Mucosa of descending colon (tissue), 3 donors: ENCODE data around the gene NPAS3. TPM values are rescaled to one million over a fixed set of nuclear protein-coding genes. Genes with fewer than 3 reads are reported as not detected.

Experiments
- ATAC-seq: fragments of 200-7000 bp; cut with Tn5 transposase; one replicate; pipeline ENCODE4 v1.9.1; 2020; ENCODE audit warnings: mild to moderate bottlenecking, moderate library complexity
- DNase-seq, 3 donors: peaks; one replicate each; pipeline ENCODE4 v3.0.0-alpha.2; 2020
- H3K36me3 ChIP-seq: fragments of 200-600 bp; one replicate; pipeline ENCODE4 v1.8.0; 2021; ENCODE audit warnings: low read depth, mild to moderate bottlenecking
- H3K4me1 ChIP-seq: fragments of 200-600 bp; one replicate; pipeline ENCODE4 v1.8.0; 2021; ENCODE audit warnings: low read depth, mild to moderate bottlenecking
- H3K4me3 ChIP-seq: fragments of 200-600 bp; one replicate; pipeline ENCODE4 v1.8.0; 2021; ENCODE audit warnings: mild to moderate bottlenecking
- H3K9me3 ChIP-seq: fragments of 200-600 bp; one replicate; pipeline ENCODE4 v1.8.0; 2021; ENCODE audit warnings: mild to moderate bottlenecking
- CTCF ChIP-seq: fragments of 200-600 bp; IDR thresholded peaks from one replicate; pipeline ENCODE4 v1.8.0; 2022; ENCODE audit warnings: antibody characterized with exemption, mild to moderate bottlenecking
- intact Hi-C, 2 donors: fragments of 100-400 bp; cut with DNase I in 1 of 2; cut with micrococcal nuclease in 1 of 2; formaldehyde crosslinking; loops; one replicate each; pipeline versions ENCODE4 v1.11.0 to v1.11.1; 2022; cut with DNase I, micrococcal nuclease
- total RNA-seq, 3 donors: library from RNA; stranded (reverse); fragmentation: NEBNext Ultra II Directional in 2 of 3; extraction: Animal tissue kit (Norgen Biotek cat#: 25700) in 2 of 3; gene quantifications; one replicate each; pipeline versions ENCODE4 v1.2.1 to v1.2.4, GENCODE V29; 2021 to 2023
- donor health status: DM: no; HTN: no; CAD: no; lungs with moderate emphysema.
- donor health status: DM: no; HTN: no; CAD: no.
- donor health status: DM: no; HTN: yes; CAD: no.

Gene NPAS3
- total RNA-seq, 3 donors from 2014 or later = 0.65 to 9.7 (median 2.0) TPM

- ATAC-seq (no peak), DNase-seq (no peak)
- no peak for TF ChIP-seq CTCF
- no peaks in the 10 kb centered on the region for H3K4me1 ChIP-seq
- no peaks in the 10 kb centered on the region for H3K36me3 ChIP-seq
- intact Hi-C loops = no loop called here
- H3K9me3 ChIP-seq = no peaks in the 10 kb centered on the region
- H3K4me3 ChIP-seq = no peak overlapping the region
These were observed 593.9 kb downstream of the NPAS3 start for GRCh38 chr14:33532553-33532952.

- no peak overlapping the region for H3K4me3 ChIP-seq
- no peaks in the 10 kb centered on the region for H3K9me3 ChIP-seq
- ATAC-seq (no peak), DNase-seq (no peak)
- H3K4me1 ChIP-seq = no peaks in the 10 kb centered on the region
- no peaks in the 10 kb centered on the region for H3K36me3 ChIP-seq
- TF ChIP-seq CTCF = no peak
- intact Hi-C loops = no loop called here
These were observed 595.4 kb downstream of the NPAS3 start for GRCh38 chr14:33534104-33534503.

- H3K4me3 ChIP-seq = no peak overlapping the region
- intact Hi-C loops = no loop called here
These were observed 596.0 kb downstream of the NPAS3 start for GRCh38 chr14:33534632-33535031.

GRCh38 chr14:33539918-33540357, 601.3 kb downstream of the NPAS3 start:
- DNase-seq (no peak), ATAC-seq (no peak)
- no peak for TF ChIP-seq CTCF
- H3K36me3 ChIP-seq = no peaks in the 10 kb centered on the region
- intact Hi-C loops = no loop called here
- H3K4me3 ChIP-seq = no peak overlapping the region
- H3K9me3 ChIP-seq = no peaks in the 10 kb centered on the region
- no peaks in the 10 kb centered on the region for H3K4me1 ChIP-seq

More at GRCh38 chr14:33534632-33535031, 596.0 kb downstream of the NPAS3 start:
- Histone ChIP-seq H3K9me3 (no peaks in the 10 kb centered on the region), H3K4me1 (no peaks in the 10 kb centered on the region), H3K36me3 (no peaks in the 10 kb centered on the region)
- no peak for TF ChIP-seq CTCF
- ATAC-seq = peak; percentile 21
- no peak for DNase-seq

- intact Hi-C loops = no loop called here
- Histone ChIP-seq H3K4me1 (no peaks in the 10 kb centered on the region), H3K4me3 (no peak overlapping the region), H3K36me3 (no peaks in the 10 kb centered on the region), H3K9me3 (no peaks in the 10 kb centered on the region)
- TF ChIP-seq CTCF = no peak
- no peak for DNase-seq
- no peak for ATAC-seq
These were observed 602.5 kb downstream of the NPAS3 start for GRCh38 chr14:33541171-33541570.
